MM.1S (cell line): ENCODE results near the gene SDHB.
A peak's percentile ranks its signal among the peaks of the same experiment; 100 is the strongest.

ENCODE experiments used
- EZH2 ChIP-seq: fragments of 300-600 bp; sonication (generic); optimal IDR thresholded peaks from 2 replicates; pipeline ENCODE3; 2017; ENCODE audit warnings: low read depth, mild to moderate bottlenecking, antibody characterized with exemption, low read length, mixed read lengths
- TF ChIP-seq, protein P1 (sequence below): fragments of 300-600 bp; sonication (generic); IDR thresholded peaks from 2 replicates; pipeline ENCODE4 v1.5.1; 2016; ENCODE audit warnings: antibody characterized with exemption, low read length, mixed read lengths

DNA sequence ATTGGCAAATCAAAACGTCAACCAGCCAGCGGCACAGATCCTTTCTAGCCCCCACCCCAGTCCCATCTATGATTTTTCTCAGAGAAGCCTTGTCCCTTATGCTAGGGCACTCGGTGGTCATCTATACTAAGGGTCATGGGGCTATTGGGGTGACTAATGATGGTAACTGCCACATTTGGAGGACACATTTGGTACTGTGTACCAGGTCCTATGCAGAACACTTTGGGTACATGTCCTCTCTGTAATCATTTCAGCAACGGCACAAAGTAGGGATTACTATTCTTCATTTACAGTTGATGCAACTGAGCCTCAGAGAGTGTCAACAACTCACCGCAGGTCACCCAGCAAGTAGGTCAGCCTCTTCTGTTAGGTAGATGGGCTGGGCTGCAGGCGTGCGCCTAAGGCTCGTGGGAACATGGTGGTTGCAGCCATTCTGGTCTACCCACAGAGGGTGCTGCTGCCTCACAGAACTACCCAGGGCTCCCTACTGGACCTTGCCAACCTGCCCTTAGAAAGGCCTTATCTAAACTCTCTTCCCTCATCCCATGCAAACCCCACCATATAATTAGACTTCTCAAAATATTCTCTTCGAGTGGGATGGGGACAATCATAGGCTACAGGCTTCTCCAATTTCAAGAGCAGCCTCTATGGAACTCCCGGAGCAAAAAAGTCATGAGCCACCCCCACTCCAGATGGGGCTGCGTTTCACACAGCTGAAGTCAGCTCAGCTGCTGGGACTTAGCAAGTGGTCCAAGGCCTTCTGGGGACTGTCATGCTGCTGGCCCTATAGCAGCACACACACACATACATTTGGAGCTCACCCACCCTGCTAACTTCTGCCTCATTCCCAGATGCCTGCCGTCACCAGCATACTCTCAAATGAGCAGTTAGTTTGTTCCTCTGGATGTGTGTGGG is 5.8 kb upstream of the SDHB start:
- TF ChIP-seq, protein P1, sequence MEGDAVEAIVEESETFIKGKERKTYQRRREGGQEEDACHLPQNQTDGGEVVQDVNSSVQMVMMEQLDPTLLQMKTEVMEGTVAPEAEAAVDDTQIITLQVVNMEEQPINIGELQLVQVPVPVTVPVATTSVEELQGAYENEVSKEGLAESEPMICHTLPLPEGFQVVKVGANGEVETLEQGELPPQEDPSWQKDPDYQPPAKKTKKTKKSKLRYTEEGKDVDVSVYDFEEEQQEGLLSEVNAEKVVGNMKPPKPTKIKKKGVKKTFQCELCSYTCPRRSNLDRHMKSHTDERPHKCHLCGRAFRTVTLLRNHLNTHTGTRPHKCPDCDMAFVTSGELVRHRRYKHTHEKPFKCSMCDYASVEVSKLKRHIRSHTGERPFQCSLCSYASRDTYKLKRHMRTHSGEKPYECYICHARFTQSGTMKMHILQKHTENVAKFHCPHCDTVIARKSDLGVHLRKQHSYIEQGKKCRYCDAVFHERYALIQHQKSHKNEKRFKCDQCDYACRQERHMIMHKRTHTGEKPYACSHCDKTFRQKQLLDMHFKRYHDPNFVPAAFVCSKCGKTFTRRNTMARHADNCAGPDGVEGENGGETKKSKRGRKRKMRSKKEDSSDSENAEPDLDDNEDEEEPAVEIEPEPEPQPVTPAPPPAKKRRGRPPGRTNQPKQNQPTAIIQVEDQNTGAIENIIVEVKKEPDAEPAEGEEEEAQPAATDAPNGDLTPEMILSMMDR, result peak; percentile 64
- no peak for TF ChIP-seq EZH2
